T47D (cell line): ENCODE data around the gene MGAT5B.
"Not testable (repeated sequence)": the region's sequence is repeated elsewhere in the genome, so short reads cannot be mapped to it uniquely, and the experiment has no call there.

ENCODE experiments used
- DNase-seq, 2 experiments: peaks; one replicate each; pipeline versions ENCODE4 v3.0.0 to v3.0.0-alpha.2; 2011 to 2012; ENCODE audit warnings: low read depth in 1 of 2, low spot score in 1 of 2
- JUND ChIP-seq: IDR thresholded peaks from 2 replicates; pipeline ENCODE4 v1.6.1; 2012; ENCODE audit warnings: low read depth
- in situ Hi-C: cut with HindIII; loops from 2 replicates; pipeline ENCODE4 v1.10.0; 2016; ENCODE audit warnings: low sequenced_read_pairs, low pct_unique_long_range_greater_than_20kb

The MGAT5B gene

GRCh38 chr17:76957678-76958464 is 89.7 kb downstream of the MGAT5B start:
- in situ Hi-C loops: no loop called here
- no peak for TF ChIP-seq JUND
- DNase-seq: no peak

- no peak for TF ChIP-seq JUND
- DNase-seq: no peak
- in situ Hi-C loops: no loop called here
Observed at GRCh38 chr17:76958974-76959373, 90.8 kb downstream of the MGAT5B start.

GRCh38 chr17:76961869-76962268 is 93.7 kb downstream of the MGAT5B start:
- DNase-seq: no peak
- in situ Hi-C loops: no loop called here
- TF ChIP-seq JUND: no peak

GRCh38 chr17:76962858-76963257 is 94.7 kb downstream of the MGAT5B start:
- TF ChIP-seq JUND: no peak
- DNase-seq: no peak
- in situ Hi-C loops: no loop called here

- TF ChIP-seq JUND: no peak
- DNase-seq: no peak
- in situ Hi-C loops: no loop called here
Observed at GRCh38 chr17:76966016-76966415, 97.8 kb downstream of the MGAT5B start.

- in situ Hi-C loops: no loop called here
- no peak for DNase-seq
- TF ChIP-seq JUND: no peak
Observed at GRCh38 chr17:76966486-76967181, 98.4 kb downstream of the MGAT5B start.

GRCh38 chr17:76967762-76968161 is 99.6 kb downstream of the MGAT5B start:
- no peak for TF ChIP-seq JUND
- in situ Hi-C loops: no loop called here
- DNase-seq: no peak

- in situ Hi-C loops: no loop called here
- DNase-seq: peak in 1 of 2 experiments; percentile 49
- no peak for TF ChIP-seq JUND
Observed at GRCh38 chr17:76968707-76969597, 100.7 kb downstream of the MGAT5B start.

- DNase-seq: no peak
- in situ Hi-C loops: no loop called here
- no peak for TF ChIP-seq JUND
Observed at GRCh38 chr17:76969598-76970172, 101.5 kb downstream of the MGAT5B start.

GRCh38 chr17:76970228-76970627 is 102.0 kb downstream of the MGAT5B start:
- in situ Hi-C loops, DNase-seq: not testable (repeated sequence)

- no peak for DNase-seq
- no peak for TF ChIP-seq JUND
- in situ Hi-C loops: no loop called here
Observed at GRCh38 chr17:76972046-76972641, 103.9 kb downstream of the MGAT5B start.

GRCh38 chr17:76973040-76973439 is 104.8 kb downstream of the MGAT5B start:
- TF ChIP-seq JUND: no peak
- in situ Hi-C loops: no loop called here
- DNase-seq: no peak
